IMR-90 (cell line): ENCODE results near the gene KRTAP10-11. TPM values are rescaled to one million over a fixed set of nuclear protein-coding genes. Genes with fewer than 3 reads are reported as not detected.

Source experiments
- ATAC-seq: fragments of 200-7000 bp; cut with Tn5 transposase; 2 replicates; pipeline ENCODE4 v1.9.1; 2020; ENCODE audit warnings: low read depth, mild to moderate bottlenecking, moderate library complexity
- BruUV-seq: library from RNA; stranded (reverse); fragments of 400-500 nt; replicated peaks from 2 replicates; lab custom pipeline; 2021; lab: Mats Ljungman, UMichigan
- CTCF ChIA-PET: fragments of 300-600 bp; formaldehyde crosslinking; extraction: SDS; loops from one replicate; lab custom pipeline; 2021; ENCODE audit warnings: antibody characterized with exemption; lab: Yijun Ruan, JAX
- POLR2A ChIA-PET: fragments of 300-600 bp; sonication (Branson Sonifier 250); formaldehyde crosslinking; loops from one replicate; lab custom pipeline; 2022; ENCODE audit warnings: antibody characterized with exemption; ENCODE audit not compliant: unreplicated experiment; lab: Charles Lee
- DNase-seq: peaks from one replicate; pipeline ENCODE4 v3.0.0; 2013
- H2AFZ ChIP-seq: replicated peaks from 2 replicates; pipeline ENCODE3; 2013; ENCODE audit warnings: low read length, mild to moderate bottlenecking; ENCODE audit not compliant: poor library complexity
- H2AK5ac ChIP-seq: 2 replicates; pipeline ENCODE4 v1.6.1; 2013; ENCODE audit warnings: low read depth, low read length, inconsistent platforms
- H2AK9ac ChIP-seq: replicated peaks from 2 replicates; pipeline ENCODE3; 2013; ENCODE audit warnings: mild to moderate bottlenecking, low read depth, low read length, moderate library complexity; ENCODE audit not compliant: poor library complexity
- H2BK120ac ChIP-seq: 2 replicates; pipeline ENCODE4 v1.6.1; 2013; ENCODE audit warnings: low read depth, low read length, inconsistent platforms
- H2BK15ac ChIP-seq: 3 replicates; pipeline ENCODE4 v1.6.1; 2013; ENCODE audit warnings: low read depth, low read length, inconsistent platforms
- H2BK20ac ChIP-seq: 2 replicates; pipeline ENCODE4 v1.6.1; 2013; ENCODE audit warnings: low read depth, mild to moderate bottlenecking, inconsistent platforms, low read length, moderate library complexity
- H2BK5ac ChIP-seq: 2 replicates; pipeline ENCODE4 v1.6.1; 2013; ENCODE audit warnings: mild to moderate bottlenecking, low read depth, low read length, inconsistent platforms; ENCODE audit not compliant: poor library complexity, severe bottlenecking
- H3K14ac ChIP-seq: replicated peaks from 2 replicates; pipeline ENCODE4 v1.6.1; 2013; ENCODE audit warnings: low read depth, low read length, inconsistent platforms
- H3K18ac ChIP-seq: 2 replicates; pipeline ENCODE4 v1.6.1; 2013; ENCODE audit warnings: low read depth, low read length, control low read depth
- H3K23ac ChIP-seq: 2 replicates; pipeline ENCODE4 v1.6.1; 2013; ENCODE audit warnings: low read depth, low read length, inconsistent platforms
- H3K27ac ChIP-seq: 2 replicates; pipeline ENCODE4 v1.5.1; 2013; ENCODE audit warnings: mild to moderate bottlenecking, control low read depth, low read length; ENCODE audit not compliant: insufficient read depth
- H3K27me3 ChIP-seq: 2 replicates; pipeline ENCODE4 v1.6.1; 2013; ENCODE audit warnings: low read length; ENCODE audit not compliant: control insufficient read depth, insufficient read depth
- H3K36me3 ChIP-seq: 2 replicates; pipeline ENCODE4 v1.6.1; 2013; ENCODE audit warnings: low read length, mixed read lengths; ENCODE audit not compliant: control insufficient read depth, insufficient read depth
- H3K4ac ChIP-seq: 2 replicates; pipeline ENCODE4 v1.6.1; 2013; ENCODE audit warnings: low read depth, low read length, inconsistent platforms
- H3K4me1 ChIP-seq: 2 replicates; pipeline ENCODE4 v1.6.1; 2013; ENCODE audit warnings: low read length, mixed read lengths; ENCODE audit not compliant: control insufficient read depth, insufficient read depth
- H3K4me2 ChIP-seq: 2 replicates; pipeline ENCODE4 v1.6.1; 2013; ENCODE audit warnings: low read depth, mild to moderate bottlenecking, control low read depth, low read length, moderate library complexity
- H3K4me3 ChIP-seq: 2 replicates; pipeline ENCODE4 v1.5.1; 2013; ENCODE audit warnings: low read depth, mild to moderate bottlenecking, control low read depth, low read length, moderate library complexity; ENCODE audit not compliant: insufficient read depth
- H3K56ac ChIP-seq: 2 replicates; pipeline ENCODE4 v1.6.1; 2013; ENCODE audit warnings: low read length, inconsistent platforms; ENCODE audit not compliant: insufficient read depth; ENCODE audit errors: extremely low read depth
- H3K79me1 ChIP-seq, 2 experiments: 2 replicates each; pipeline ENCODE4 v1.6.1; 2013; ENCODE audit warnings: low read length in 2 of 2, inconsistent platforms in 1 of 2, low read depth in 1 of 2
- H3K9ac ChIP-seq: 2 replicates; pipeline ENCODE4 v1.6.1; 2013; ENCODE audit warnings: low read depth, low read length, control low read depth
- H3K9me1 ChIP-seq: 2 replicates; pipeline ENCODE4 v1.6.1; 2013; ENCODE audit warnings: low read length, inconsistent platforms; ENCODE audit not compliant: insufficient read depth
- H3K9me3 ChIP-seq: 2 replicates; pipeline ENCODE4 v1.6.1; 2013; ENCODE audit warnings: low read length; ENCODE audit not compliant: control insufficient read depth, insufficient read depth
- H4K20me1 ChIP-seq: 2 replicates; pipeline ENCODE4 v1.6.1; 2013; ENCODE audit warnings: low read length, inconsistent platforms; ENCODE audit not compliant: insufficient read depth
- H4K5ac ChIP-seq: 2 replicates; pipeline ENCODE4 v1.6.1; 2013; ENCODE audit warnings: mild to moderate bottlenecking, low read depth, low read length, control low read depth
- H4K8ac ChIP-seq, 2 experiments: 2 replicates each; pipeline ENCODE4 v1.6.1; 2013; ENCODE audit warnings: low read depth in 2 of 2, low read length in 2 of 2, control low read depth in 1 of 2, inconsistent platforms in 1 of 2
- H4K91ac ChIP-seq: 2 replicates; pipeline ENCODE4 v1.6.1; 2013; ENCODE audit warnings: low read depth, low read length, inconsistent platforms; ENCODE audit not compliant: insufficient read depth
- BHLHE40 ChIP-seq: fragments of 150-350 bp; IDR thresholded peaks from 2 replicates; pipeline ENCODE4 v1.6.1; 2016; ENCODE audit warnings: mild to moderate bottlenecking, low read depth, low read length
- CHD1 ChIP-seq: IDR thresholded peaks from 2 replicates; pipeline ENCODE4 v1.6.1; 2012; ENCODE audit warnings: low read depth, low read length, improper control_type of control experiment
- MAZ ChIP-seq: IDR thresholded peaks from 2 replicates; pipeline ENCODE4 v1.6.1; 2012; ENCODE audit warnings: low read depth, mild to moderate bottlenecking, low read length, improper control_type of control experiment, moderate library complexity, borderline replicate concordance
- MXI1 ChIP-seq: IDR thresholded peaks from 2 replicates; pipeline ENCODE4 v1.6.1; 2012; ENCODE audit warnings: low read depth, mild to moderate bottlenecking, low read length, moderate library complexity, borderline replicate concordance
- RAD21 ChIP-seq: IDR thresholded peaks from 2 replicates; pipeline ENCODE4 v1.6.1; 2012; ENCODE audit warnings: low read length, improper control_type of control experiment
- RCOR1 ChIP-seq: IDR thresholded peaks from 2 replicates; pipeline ENCODE4 v1.6.1; 2012; ENCODE audit warnings: mild to moderate bottlenecking, low read length, improper control_type of control experiment; ENCODE audit not compliant: insufficient replicate concordance
- WGBS, 2 experiments: methylation state at CpG; one replicate each; pipeline versions ENCODE4 v1.1.5 to v1.1.7; 2013; ENCODE audit warnings: missing lambda C conversion rate in 2 of 2; ENCODE audit not compliant: insufficient read length in 1 of 2; ENCODE audit errors: extremely low coverage in 2 of 2; 5-methylcytosine and 5-hydroxymethylcytosine counted together
- dilution Hi-C: fragments of 300-500 bp; cut with HindIII; formaldehyde crosslinking; loops from one replicate; pipeline ENCODE4 v1.14.3; 2018; ENCODE audit warnings: low sequenced_read_pairs; ENCODE audit not compliant: unreplicated experiment
- in situ Hi-C: fragments of 300-500 bp; cut with MboI; formaldehyde crosslinking; loops from 3 replicates; pipeline ENCODE4 v1.14.3; 2019; ENCODE audit warnings: low sequenced_read_pairs, inconsistent platforms, mixed read lengths
- intact Hi-C: fragments of 100-400 bp; cut with micrococcal nuclease; formaldehyde crosslinking; loops from 2 replicates; pipeline ENCODE4 v1.10.0; 2022
- polyA plus RNA-seq, 3 experiments: library from polyadenylated mRNA; depleted of rRNA; stranded (reverse); fragments of >200 nt; gene quantifications; 2 replicates each; pipeline ENCODE4 v1.2.3, GENCODE V29; 2012; ENCODE audit warnings: low replicate concordance in 1 of 3
- total RNA-seq: library from RNA; depleted of rRNA; stranded (reverse); fragments of >200 nt; gene quantifications from 2 replicates; pipeline ENCODE4 v1.2.3, GENCODE V29; 2012
- TF ChIP-seq, protein P1 (sequence below): fragments of 150-350 bp; IDR thresholded peaks from 2 replicates; pipeline ENCODE4 v1.6.1; 2016; ENCODE audit warnings: low read depth, mild to moderate bottlenecking, low read length, moderate library complexity, borderline replicate concordance
- TF ChIP-seq, protein P2 (sequence below): fragments of 150-350 bp; IDR thresholded peaks from 2 replicates; pipeline ENCODE4 v1.6.1; 2017; ENCODE audit warnings: mild to moderate bottlenecking, antibody characterized with exemption, low read length, low read depth

KRTAP10-11 gene
- total and polyA plus RNA-seq, 2 of the 4 experiments (the other 2 are of a cell fraction), result not detected

DNA sequence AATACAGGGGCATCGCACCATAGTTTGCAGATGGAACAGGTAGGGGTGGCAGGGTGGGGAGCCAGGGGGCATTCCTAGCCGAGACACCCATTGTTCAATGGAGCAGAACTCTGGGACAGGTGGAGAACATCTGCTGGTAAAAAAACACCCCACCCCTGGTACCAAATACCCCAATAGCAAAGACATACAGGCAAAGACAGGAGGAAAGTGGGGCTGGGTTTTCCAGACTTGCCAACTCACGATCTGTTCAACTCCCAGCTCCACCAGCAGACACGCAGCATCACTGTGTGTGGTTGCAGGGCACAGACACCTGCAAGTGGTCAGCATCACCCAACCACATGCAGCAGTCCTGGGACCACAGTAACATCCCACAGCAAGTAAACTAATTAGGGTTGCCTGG, 34.7 kb upstream of the KRTAP10-11 start:
- Histone ChIP-seq H2BK20ac (no peak overlapping the region), H3K14ac (no peak overlapping the region), H2AK5ac (no peak overlapping the region), H3K4ac (no peak overlapping the region), H4K20me1 (no peaks in the 10 kb centered on the region), H3K9me1 (no peaks in the 10 kb centered on the region), H3K4me1 (no peaks in the 10 kb centered on the region), H3K9me3 (peaks cover 13% of the 10 kb centered on the region), H2AFZ (no peak overlapping the region), H3K18ac (no peak overlapping the region), H3K79me1 (no peaks in the 10 kb centered on the region), H2BK120ac (no peak overlapping the region), H3K23ac (no peak overlapping the region), H3K4me3 (no peak overlapping the region), H3K27ac (no peak overlapping the region), H4K91ac (no peak overlapping the region), H4K5ac (no peak overlapping the region), H4K8ac (no peak overlapping the region), H3K9ac (no peak overlapping the region), H3K36me3 (no peaks in the 10 kb centered on the region), H3K27me3 (no peaks in the 10 kb centered on the region; the same call in 1 of the 2 replicates), H3K56ac (no peak overlapping the region), H2BK5ac (no peak overlapping the region), H2AK9ac (no peak overlapping the region), H3K4me2 (no peak overlapping the region), H2BK15ac (no peak overlapping the region)
- in situ Hi-C loops, result no loop called here
- ATAC-seq, result no peak
- intact Hi-C loops, result no loop called here
- CTCF ChIA-PET, result no interaction called here
- TF ChIP-seq, protein P1, sequence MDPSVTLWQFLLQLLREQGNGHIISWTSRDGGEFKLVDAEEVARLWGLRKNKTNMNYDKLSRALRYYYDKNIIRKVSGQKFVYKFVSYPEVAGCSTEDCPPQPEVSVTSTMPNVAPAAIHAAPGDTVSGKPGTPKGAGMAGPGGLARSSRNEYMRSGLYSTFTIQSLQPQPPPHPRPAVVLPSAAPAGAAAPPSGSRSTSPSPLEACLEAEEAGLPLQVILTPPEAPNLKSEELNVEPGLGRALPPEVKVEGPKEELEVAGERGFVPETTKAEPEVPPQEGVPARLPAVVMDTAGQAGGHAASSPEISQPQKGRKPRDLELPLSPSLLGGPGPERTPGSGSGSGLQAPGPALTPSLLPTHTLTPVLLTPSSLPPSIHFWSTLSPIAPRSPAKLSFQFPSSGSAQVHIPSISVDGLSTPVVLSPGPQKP, result no peak
- TF ChIP-seq BHLHE40, result no peak
- TF ChIP-seq MAZ, result no peak
- no peak for TF ChIP-seq CHD1
- TF ChIP-seq RCOR1, result no peak
- no peak for TF ChIP-seq MXI1
- TF ChIP-seq, protein P2, sequence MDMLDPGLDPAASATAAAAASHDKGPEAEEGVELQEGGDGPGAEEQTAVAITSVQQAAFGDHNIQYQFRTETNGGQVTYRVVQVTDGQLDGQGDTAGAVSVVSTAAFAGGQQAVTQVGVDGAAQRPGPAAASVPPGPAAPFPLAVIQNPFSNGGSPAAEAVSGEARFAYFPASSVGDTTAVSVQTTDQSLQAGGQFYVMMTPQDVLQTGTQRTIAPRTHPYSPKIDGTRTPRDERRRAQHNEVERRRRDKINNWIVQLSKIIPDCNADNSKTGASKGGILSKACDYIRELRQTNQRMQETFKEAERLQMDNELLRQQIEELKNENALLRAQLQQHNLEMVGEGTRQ, result no peak
- TF ChIP-seq RAD21, result no peak
- dilution Hi-C loops, result no loop called here
- POLR2A ChIA-PET, result no interaction called here
- no peak for DNase-seq
- WGBS, 2 experiments, result no CpG with 5 or more reads among the region's 4 CpGs
- BruUV-seq, result no TSS peak
